Stimulated activated CD4-positive, alpha-beta T cell treated with anti-CD3 and anti-CD28 coated beads, Interleukin-4, amount 100 ng/mL, for 48 hours (primary cell): ENCODE measurements around the gene DST.

ENCODE experiments used
- DNase-seq, 2 donors: peaks; one replicate each; pipeline ENCODE4 v3.0.0-alpha.2; 2020; ENCODE audit warnings: low read depth in 2 of 2

Gene DST

GRCh38 chr6:56435754-56436153 lies 206.9 kb downstream of the DST start:
- no peak for DNase-seq

- no peak for DNase-seq
Measured at GRCh38 chr6:56435326-56435725, 207.4 kb downstream of the DST start.

- no peak for DNase-seq
Measured at GRCh38 chr6:56434606-56435005, 208.1 kb downstream of the DST start.

GRCh38 chr6:56433119-56433518 lies 209.6 kb downstream of the DST start:
- DNase-seq: no peak

- DNase-seq: no peak
Measured at GRCh38 chr6:56432194-56432593, 210.5 kb downstream of the DST start.

- no peak for DNase-seq
Measured at GRCh38 chr6:56430629-56431600, 211.8 kb downstream of the DST start.

- DNase-seq: no peak
Measured at GRCh38 chr6:56424542-56425083, 218.1 kb downstream of the DST start.

- no peak for DNase-seq
Measured at GRCh38 chr6:56424064-56424463, 218.6 kb downstream of the DST start.

GRCh38 chr6:56420296-56420695 lies 222.4 kb downstream of the DST start:
- no peak for DNase-seq

- no peak for DNase-seq
Measured at GRCh38 chr6:56419191-56419590, 223.5 kb downstream of the DST start.

- DNase-seq: no peak
Measured at GRCh38 chr6:56417823-56418222, 224.9 kb downstream of the DST start.

- DNase-seq: no peak
Measured at GRCh38 chr6:56416247-56416646, 226.4 kb downstream of the DST start.

- no peak for DNase-seq
Measured at GRCh38 chr6:56408976-56409375, 233.7 kb downstream of the DST start.
